Mesenchymal stem cell (in vitro differentiated cells and primary cell): ENCODE results near the gene ALPL.

Experiments used
- DNase-seq: peaks from one replicate; pipeline ENCODE4 v3.0.0-alpha.2; 2013
- H2AFZ ChIP-seq: one replicate; pipeline ENCODE4 v1.6.1; 2013; ENCODE audit warnings: low read depth, mild to moderate bottlenecking, control low read depth, inconsistent platforms, low read length, moderate library complexity
- H2AK5ac ChIP-seq: 2 replicates; pipeline ENCODE4 v1.6.1; 2013; ENCODE audit warnings: low read length, moderate library complexity, mild to moderate bottlenecking, inconsistent platforms; ENCODE audit not compliant: severe bottlenecking
- H2BK120ac ChIP-seq: one replicate; pipeline ENCODE4 v1.6.1; 2013; ENCODE audit warnings: low read depth, mild to moderate bottlenecking, inconsistent platforms, low read length, moderate library complexity
- H2BK12ac ChIP-seq, 2 experiments: one replicate each; pipeline ENCODE4 v1.6.1; 2013; ENCODE audit warnings: inconsistent platforms in 2 of 2, low read length in 2 of 2, mild to moderate bottlenecking in 2 of 2, moderate library complexity in 2 of 2, control low read depth in 1 of 2
- H2BK15ac ChIP-seq: one replicate; pipeline ENCODE4 v1.6.1; 2013; ENCODE audit warnings: mild to moderate bottlenecking, low read depth, inconsistent platforms; ENCODE audit not compliant: poor library complexity, severe bottlenecking
- H2BK5ac ChIP-seq: 2 replicates; pipeline ENCODE4 v1.6.1; 2013; ENCODE audit warnings: low read depth, mild to moderate bottlenecking, low read length, control low read depth, inconsistent platforms; ENCODE audit not compliant: poor library complexity, severe bottlenecking
- H3K14ac ChIP-seq, 2 experiments: one replicate each; pipeline ENCODE4 v1.6.1; 2013; ENCODE audit warnings: inconsistent platforms in 2 of 2, low read length in 2 of 2, control low read depth in 1 of 2, mild to moderate bottlenecking in 1 of 2, moderate library complexity in 1 of 2
- H3K18ac ChIP-seq, 2 experiments: one replicate each; pipeline ENCODE4 v1.6.1; 2013; ENCODE audit warnings: inconsistent platforms in 2 of 2, low read length in 2 of 2, control low read depth in 1 of 2, low read depth in 1 of 2, mild to moderate bottlenecking in 1 of 2
- H3K23ac ChIP-seq, 2 experiments: one replicate each; pipeline ENCODE4 v1.6.1; 2013; ENCODE audit warnings: inconsistent platforms in 2 of 2, low read length in 2 of 2, mild to moderate bottlenecking in 2 of 2, moderate library complexity in 2 of 2, control low read depth in 1 of 2
- H3K27ac ChIP-seq: 2 replicates; pipeline ENCODE4 v1.5.1; 2013; ENCODE audit warnings: mild to moderate bottlenecking, moderate library complexity, low read length, control low read depth, inconsistent platforms; ENCODE audit not compliant: poor library complexity, severe bottlenecking
- H3K27me3 ChIP-seq, 2 experiments: 2 replicates each; pipeline versions ENCODE4 v1.6.1 to v1.7.0; 2013; ENCODE audit warnings: low read length in 2 of 2, mild to moderate bottlenecking in 2 of 2, moderate library complexity in 2 of 2, control low read depth in 1 of 2, inconsistent platforms in 1 of 2; ENCODE audit not compliant: control insufficient read depth in 1 of 2, insufficient read depth in 1 of 2
- H3K36me3 ChIP-seq, 2 experiments: 2 replicates each; pipeline versions ENCODE4 v1.6.1 to v1.7.0; 2013; ENCODE audit warnings: low read length in 2 of 2, control low read depth in 1 of 2, inconsistent platforms in 1 of 2, low read depth in 1 of 2, mild to moderate bottlenecking in 1 of 2; ENCODE audit not compliant: insufficient read depth in 2 of 2, control insufficient read depth in 1 of 2
- H3K4ac ChIP-seq, 2 experiments: one replicate each; pipeline ENCODE4 v1.6.1; 2013; ENCODE audit warnings: inconsistent platforms in 2 of 2, low read length in 2 of 2, mild to moderate bottlenecking in 2 of 2, moderate library complexity in 2 of 2, control low read depth in 1 of 2, low read depth in 1 of 2
- H3K4me1 ChIP-seq: 2 replicates; pipeline ENCODE4 v1.6.1; 2013; ENCODE audit warnings: low read depth, low read length, control low read depth; ENCODE audit not compliant: control insufficient read depth, insufficient read depth
- H3K4me2 ChIP-seq: 2 replicates; pipeline ENCODE4 v1.6.1; 2013; ENCODE audit warnings: low read length, mild to moderate bottlenecking, inconsistent platforms; ENCODE audit not compliant: poor library complexity, severe bottlenecking
- H3K4me3 ChIP-seq, 2 experiments: 2 replicates each; pipeline versions ENCODE4 v1.5.1 to v1.7.0; 2013; ENCODE audit warnings: low read length in 2 of 2, mild to moderate bottlenecking in 2 of 2, control low read depth in 1 of 2, low read depth in 1 of 2; ENCODE audit not compliant: insufficient read depth in 1 of 2
- H3K79me1 ChIP-seq: replicated peaks from 2 replicates; pipeline ENCODE4 v1.6.1; 2013; ENCODE audit warnings: mild to moderate bottlenecking, control low read depth, low read length, inconsistent platforms; ENCODE audit not compliant: poor library complexity, severe bottlenecking
- H3K9ac ChIP-seq: 2 replicates; pipeline ENCODE4 v1.7.0; 2013; ENCODE audit warnings: mild to moderate bottlenecking, low read length, moderate library complexity
- H3K9me3 ChIP-seq: 2 replicates; pipeline ENCODE4 v1.7.0; 2013; ENCODE audit warnings: mild to moderate bottlenecking, low read length; ENCODE audit not compliant: control insufficient read depth
- H4K8ac ChIP-seq: one replicate; pipeline ENCODE4 v1.6.1; 2013; ENCODE audit warnings: inconsistent platforms, mild to moderate bottlenecking, low read length, moderate library complexity
- H4K91ac ChIP-seq: one replicate; pipeline ENCODE4 v1.6.1; 2013; ENCODE audit warnings: mild to moderate bottlenecking, low read length, inconsistent platforms
- WGBS: methylation state at CpG from one replicate; pipeline ENCODE4 v1.1.7; 2013; ENCODE audit warnings: mixed read lengths; 5-methylcytosine and 5-hydroxymethylcytosine counted together

ALPL gene

DNA sequence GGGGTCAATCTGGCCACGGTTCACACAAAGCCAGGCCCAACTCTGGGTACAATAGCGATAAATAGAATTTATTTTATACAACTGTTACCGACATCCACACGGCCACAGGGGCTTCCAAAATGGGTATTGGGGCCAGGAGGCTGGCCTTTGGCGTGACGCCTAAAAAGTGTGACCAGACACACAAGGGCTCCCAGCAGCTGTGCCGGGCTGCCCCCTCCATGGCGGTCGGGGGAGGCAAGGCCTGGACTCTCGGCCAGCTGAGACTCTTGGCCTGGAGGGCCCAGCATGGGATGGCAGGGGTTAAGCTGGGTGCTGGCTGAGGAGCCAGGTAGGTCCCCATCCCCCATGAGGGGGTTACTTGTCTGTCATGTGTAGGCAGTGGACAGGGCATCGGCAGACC is 87.0 kb downstream of the ALPL start:
- DNase-seq, result no peak
- no peaks in the 10 kb centered on the region for H3K9me3 ChIP-seq
- H3K18ac ChIP-seq, result no peak overlapping the region
- H3K79me1 ChIP-seq, result no peaks in the 10 kb centered on the region
- H3K4me3 ChIP-seq, result no peak overlapping the region
- no peak overlapping the region for H2AFZ ChIP-seq
- no peak overlapping the region for H4K8ac ChIP-seq
- H3K4ac ChIP-seq, result no peak overlapping the region
- H3K4me2 ChIP-seq, result no peak overlapping the region
- H3K27me3 ChIP-seq, result peaks cover 25 to 73% of the 10 kb centered on the region in 2 experiments
- H2BK15ac ChIP-seq, result no peak overlapping the region
- H2BK5ac ChIP-seq, result no peak overlapping the region
- H3K36me3 ChIP-seq, result no peaks in the 10 kb centered on the region
- H2AK5ac ChIP-seq, result no peak overlapping the region
- H3K4me1 ChIP-seq, result peaks cover 3% of the 10 kb centered on the region
- H2BK120ac ChIP-seq, result no peak overlapping the region
- no peak overlapping the region for H4K91ac ChIP-seq
- H3K27ac ChIP-seq, result no peak overlapping the region
- no peak overlapping the region for H3K14ac ChIP-seq
- no peak overlapping the region for H2BK12ac ChIP-seq
- H3K23ac ChIP-seq, result no peak overlapping the region
- 83% methylated on average over 11 of the region's 11 CpGs for WGBS
- H3K9ac ChIP-seq, result no peak overlapping the region

DNA sequence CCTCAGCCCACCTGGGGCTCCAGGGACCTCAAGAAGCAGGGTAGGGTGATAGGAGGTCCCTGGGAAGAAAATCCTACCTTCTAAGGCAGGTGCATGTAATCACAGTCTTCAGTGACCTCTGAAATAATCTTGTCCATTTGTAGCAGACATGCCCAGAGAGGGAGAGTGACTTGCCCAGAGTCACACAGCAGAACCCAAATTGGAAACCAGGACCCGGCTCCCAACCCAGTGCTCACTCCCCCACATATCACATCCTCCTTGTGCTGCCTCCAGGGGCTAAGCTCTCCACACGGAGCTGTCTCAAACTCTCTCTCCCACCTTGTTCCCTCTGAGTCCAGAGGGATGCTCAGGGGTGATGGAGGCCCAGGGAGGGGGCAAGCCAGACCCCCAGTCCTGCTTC is 87.4 kb downstream of the ALPL start:
- no peak overlapping the region for H4K91ac ChIP-seq
- no peak overlapping the region for H3K4me3 ChIP-seq
- no peak overlapping the region for H3K14ac ChIP-seq
- H2BK12ac ChIP-seq, result no peak overlapping the region
- no peak overlapping the region for H2BK5ac ChIP-seq
- H3K4me1 ChIP-seq, result peaks cover 3% of the 10 kb centered on the region
- H3K4me2 ChIP-seq, result no peak overlapping the region
- DNase-seq, result no peak
- H3K27me3 ChIP-seq, result peaks cover 21 to 72% of the 10 kb centered on the region in 2 experiments
- H3K9ac ChIP-seq, result no peak overlapping the region
- WGBS, result 78% methylated on average over 2 of the region's 2 CpGs
- H3K18ac ChIP-seq, result no peak overlapping the region
- H3K79me1 ChIP-seq, result no peaks in the 10 kb centered on the region
- no peak overlapping the region for H3K4ac ChIP-seq
- H2AK5ac ChIP-seq, result no peak overlapping the region
- no peak overlapping the region for H3K27ac ChIP-seq
- no peaks in the 10 kb centered on the region for H3K9me3 ChIP-seq
- no peaks in the 10 kb centered on the region for H3K36me3 ChIP-seq
- H2BK120ac ChIP-seq, result no peak overlapping the region
- H3K23ac ChIP-seq, result no peak overlapping the region
- no peak overlapping the region for H2AFZ ChIP-seq
- no peak overlapping the region for H4K8ac ChIP-seq
- H2BK15ac ChIP-seq, result no peak overlapping the region

DNA sequence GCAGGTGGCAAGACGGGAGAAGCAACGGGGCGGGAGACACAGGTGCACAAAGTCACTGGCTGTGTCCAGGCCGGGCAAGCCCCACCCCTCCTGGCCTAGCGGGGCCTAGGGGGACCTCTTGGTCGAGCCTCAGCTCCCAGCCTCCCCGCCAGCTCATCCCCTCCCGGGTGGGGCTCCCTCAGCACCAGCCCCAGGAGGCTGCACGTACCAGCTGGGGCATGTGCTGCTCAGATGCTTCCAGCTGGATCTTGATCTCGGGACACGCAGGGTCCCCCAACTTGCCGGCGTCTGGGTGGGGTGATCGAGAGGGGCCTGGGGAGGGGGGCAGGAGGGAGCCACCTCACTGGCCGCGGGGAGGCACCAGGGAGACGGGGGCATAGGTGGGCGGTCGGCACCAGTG is 88.5 kb downstream of the ALPL start:
- no peak overlapping the region for H2BK120ac ChIP-seq
- H3K4ac ChIP-seq, result no peak overlapping the region
- H3K36me3 ChIP-seq, result peaks cover 0 to 3% of the 10 kb centered on the region in 2 experiments
- no peak overlapping the region for H2AFZ ChIP-seq
- H3K79me1 ChIP-seq, result no peaks in the 10 kb centered on the region
- H2BK12ac ChIP-seq, result no peak overlapping the region
- no peak overlapping the region for H3K4me2 ChIP-seq
- no peak overlapping the region for H3K4me3 ChIP-seq
- H3K23ac ChIP-seq, result no peak overlapping the region
- DNase-seq, result no peak
- H3K9ac ChIP-seq, result no peak overlapping the region
- peaks cover 29 to 72% of the 10 kb centered on the region in 2 experiments for H3K27me3 ChIP-seq
- no peak overlapping the region for H2BK5ac ChIP-seq
- no peak overlapping the region for H2AK5ac ChIP-seq
- H3K14ac ChIP-seq, result no peak overlapping the region
- no peak overlapping the region for H3K27ac ChIP-seq
- H3K9me3 ChIP-seq, result no peaks in the 10 kb centered on the region
- no peak overlapping the region for H4K8ac ChIP-seq
- H2BK15ac ChIP-seq, result no peak overlapping the region
- no peak overlapping the region for H4K91ac ChIP-seq
- H3K4me1 ChIP-seq, result peaks cover 3% of the 10 kb centered on the region
- no peak overlapping the region for H3K18ac ChIP-seq
- WGBS, result 91% methylated on average over 12 of the region's 19 CpGs

DNA sequence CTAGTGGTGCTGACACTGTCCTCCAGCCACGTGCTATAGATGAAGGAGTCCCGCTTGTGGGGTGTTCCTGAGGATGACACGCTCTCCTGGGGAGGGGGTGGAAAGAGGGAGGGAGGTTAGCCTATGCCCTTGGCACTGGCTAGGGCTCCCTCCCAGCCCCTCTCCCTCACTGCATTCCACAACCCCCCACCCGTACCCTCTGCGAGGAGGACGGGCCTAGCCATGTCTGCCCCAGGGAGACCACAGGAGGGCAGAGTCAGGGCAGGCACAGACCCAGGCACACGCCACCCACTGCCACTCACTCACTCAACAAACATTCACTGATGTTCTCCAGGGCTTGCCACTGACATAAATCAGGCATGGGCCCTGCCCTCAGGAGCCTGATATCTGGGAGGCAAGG is 89.2 kb downstream of the ALPL start:
- H2BK120ac ChIP-seq, result no peak overlapping the region
- 84% methylated on average over 4 of the region's 7 CpGs for WGBS
- no peak overlapping the region for H3K27ac ChIP-seq
- H3K4me1 ChIP-seq, result peaks cover 3% of the 10 kb centered on the region
- no peak overlapping the region for H3K18ac ChIP-seq
- H4K91ac ChIP-seq, result no peak overlapping the region
- no peak overlapping the region for H3K4me2 ChIP-seq
- no peak overlapping the region for H3K23ac ChIP-seq
- H3K36me3 ChIP-seq, result peaks cover 0 to 4% of the 10 kb centered on the region in 2 experiments
- H3K9me3 ChIP-seq, result no peaks in the 10 kb centered on the region
- no peaks in the 10 kb centered on the region for H3K79me1 ChIP-seq
- no peak for DNase-seq
- H3K4me3 ChIP-seq, result no peak overlapping the region
- H3K27me3 ChIP-seq, result peaks cover 29 to 68% of the 10 kb centered on the region in 2 experiments
- H2AFZ ChIP-seq, result no peak overlapping the region
- no peak overlapping the region for H2BK5ac ChIP-seq
- no peak overlapping the region for H2BK15ac ChIP-seq
- H4K8ac ChIP-seq, result no peak overlapping the region
- H2BK12ac ChIP-seq, result no peak overlapping the region
- no peak overlapping the region for H3K9ac ChIP-seq
- no peak overlapping the region for H3K14ac ChIP-seq
- no peak overlapping the region for H2AK5ac ChIP-seq
- H3K4ac ChIP-seq, result no peak overlapping the region
